Stromal cell of bone marrow (primary cell): Measurements from ENCODE around the gene CSHL1.
"Not testable (repeated sequence)": the region's sequence is repeated elsewhere in the genome, so short reads cannot be mapped to it uniquely, and the experiment has no call there.

ENCODE experiments used
- DNase-seq: peaks from one replicate; pipeline ENCODE4 v3.0.0-alpha.2; 2012; ENCODE audit warnings: low read depth

The CSHL1 gene

DNA sequence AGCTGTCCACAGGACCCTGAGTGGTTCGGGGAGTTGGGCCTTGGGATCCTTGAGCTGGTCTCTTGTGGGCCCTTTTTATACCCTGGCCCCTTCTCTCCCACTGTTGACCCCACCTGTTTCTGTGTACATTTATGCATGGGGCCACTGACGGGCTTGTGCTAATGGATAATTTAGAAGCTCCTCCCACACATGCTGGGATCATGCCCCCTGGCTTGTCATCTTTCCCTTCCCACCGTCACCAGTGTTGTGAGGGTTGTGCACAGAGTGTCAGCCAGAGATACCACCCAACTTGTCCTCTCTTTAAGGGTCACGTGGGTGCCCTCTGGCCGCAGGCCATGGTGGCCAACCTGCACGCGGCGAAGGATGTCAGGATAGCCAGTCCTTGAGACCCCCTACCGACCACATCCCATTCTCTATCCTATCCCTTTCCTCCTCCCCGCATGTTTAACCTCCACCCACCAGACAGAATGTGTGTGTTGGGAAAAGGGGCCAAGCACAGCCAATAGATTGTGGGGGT is 7.8 kb upstream of the CSHL1 start, which contains the start of gene GH1:
Gene GH1, minus strand, starts transcription at position 51 of the 517 bp plus-strand sequence. CDS start 63 bp downstream, outside the sequence.
- DNase-seq: not testable (repeated sequence)

DNA sequence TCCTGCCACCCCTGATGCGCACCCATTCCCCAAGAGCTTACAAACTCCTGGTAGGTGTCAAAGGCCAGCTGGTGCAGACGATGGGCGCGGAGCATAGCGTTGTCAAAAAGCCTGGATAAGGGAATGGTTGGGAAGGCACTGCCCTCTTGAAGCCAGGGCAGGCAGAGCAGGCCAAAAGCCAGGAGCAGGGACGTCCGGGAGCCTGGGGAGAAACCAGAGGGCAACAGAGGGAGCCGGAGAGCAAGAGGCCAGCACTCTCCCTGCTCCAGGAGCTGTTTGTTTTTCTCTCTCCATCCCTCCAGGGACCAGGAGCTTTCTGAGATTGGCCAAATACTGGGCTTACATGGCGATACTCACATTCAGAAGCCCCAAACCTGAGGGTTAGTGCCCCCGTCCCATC is 7.2 kb upstream of the CSHL1 start:
- DNase-seq: no peak

DNA sequence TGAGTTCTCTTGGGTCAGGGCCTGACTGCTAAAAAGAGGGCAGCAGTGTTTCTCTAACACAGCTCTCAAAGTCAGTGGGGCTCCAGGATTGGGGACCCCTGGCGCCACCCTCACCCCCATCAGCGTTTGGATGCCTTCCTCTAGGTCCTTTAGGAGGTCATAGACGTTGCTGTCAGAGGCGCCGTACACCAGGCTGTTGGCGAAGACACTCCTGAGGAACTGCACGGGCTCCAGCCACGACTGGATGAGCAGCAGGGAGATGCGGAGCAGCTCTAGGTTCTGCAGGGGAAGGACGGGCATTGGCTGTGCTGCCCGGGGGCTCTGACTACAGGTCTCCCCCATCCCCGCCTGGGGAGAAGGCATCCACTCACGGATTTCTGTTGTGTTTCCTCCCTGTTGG is 6.6 kb upstream of the CSHL1 start:
- no peak for DNase-seq

DNA sequence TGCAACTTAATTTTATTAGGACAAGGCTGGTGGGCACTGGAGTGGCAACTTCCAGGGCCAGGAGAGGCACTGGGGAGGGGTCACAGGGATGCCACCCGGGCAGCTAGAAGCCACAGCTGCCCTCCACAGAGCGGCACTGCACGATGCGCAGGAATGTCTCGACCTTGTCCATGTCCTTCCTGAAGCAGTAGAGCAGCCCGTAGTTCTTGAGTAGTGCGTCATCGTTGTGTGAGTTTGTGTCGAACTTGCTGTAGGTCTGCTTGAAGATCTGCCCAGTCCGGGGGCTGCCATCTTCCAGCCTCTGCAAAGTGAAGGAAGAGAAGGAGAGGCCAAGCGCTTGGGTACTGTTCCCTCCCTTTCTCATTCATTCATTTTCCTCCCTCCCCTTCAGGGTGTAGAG is 6.1 kb upstream of the CSHL1 start:
- DNase-seq: not testable (repeated sequence)

DNA sequence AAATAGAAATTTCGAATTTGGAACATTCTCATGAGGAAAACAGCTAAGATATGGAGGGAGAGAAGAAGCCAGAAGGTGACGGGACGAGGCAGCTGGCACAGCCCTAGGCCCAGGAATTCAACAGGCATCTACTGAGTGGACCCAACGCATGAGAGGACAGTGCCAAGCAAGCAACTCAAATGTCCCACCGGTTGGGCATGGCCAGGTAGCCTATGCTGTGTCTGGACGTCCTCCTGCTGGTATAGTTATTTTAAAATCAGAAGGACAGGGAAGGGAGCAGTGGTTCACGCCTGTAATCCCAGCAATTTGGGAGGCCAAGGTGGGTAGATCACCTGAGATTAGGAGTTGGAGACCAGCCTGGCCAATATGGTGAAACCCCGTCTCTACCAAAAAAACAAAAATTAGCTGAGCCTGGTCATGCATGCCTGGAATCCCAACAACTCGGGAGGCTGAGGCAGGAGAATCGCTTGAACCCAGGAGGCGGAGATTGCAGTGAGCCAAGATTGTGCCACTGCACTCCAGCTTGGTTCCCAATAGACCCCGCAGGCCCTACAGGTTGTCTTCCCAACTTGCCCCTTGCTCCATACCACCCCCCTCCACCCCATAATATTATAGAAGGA is 5.6 kb upstream of the CSHL1 start:
- no peak for DNase-seq

DNA sequence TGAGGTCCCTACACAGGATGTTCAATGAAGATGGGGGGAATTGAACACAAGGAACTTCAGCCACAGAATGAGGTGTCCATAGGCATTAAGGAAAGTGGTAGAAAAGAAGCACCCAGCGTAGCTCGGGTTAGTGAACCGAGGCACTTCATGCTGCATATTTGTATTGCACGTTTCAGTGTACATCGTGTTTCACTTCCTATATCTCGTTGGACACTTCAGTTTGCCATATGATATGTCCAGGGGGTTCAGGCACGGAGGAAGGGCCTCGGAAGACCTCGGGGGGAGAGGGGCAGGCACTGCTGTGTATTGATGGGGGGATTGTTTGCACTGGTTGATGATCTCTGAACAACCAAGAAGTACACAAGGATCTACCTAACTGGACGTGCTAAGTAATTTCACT is 4.7 kb upstream of the CSHL1 start:
- not testable (repeated sequence) for DNase-seq

DNA sequence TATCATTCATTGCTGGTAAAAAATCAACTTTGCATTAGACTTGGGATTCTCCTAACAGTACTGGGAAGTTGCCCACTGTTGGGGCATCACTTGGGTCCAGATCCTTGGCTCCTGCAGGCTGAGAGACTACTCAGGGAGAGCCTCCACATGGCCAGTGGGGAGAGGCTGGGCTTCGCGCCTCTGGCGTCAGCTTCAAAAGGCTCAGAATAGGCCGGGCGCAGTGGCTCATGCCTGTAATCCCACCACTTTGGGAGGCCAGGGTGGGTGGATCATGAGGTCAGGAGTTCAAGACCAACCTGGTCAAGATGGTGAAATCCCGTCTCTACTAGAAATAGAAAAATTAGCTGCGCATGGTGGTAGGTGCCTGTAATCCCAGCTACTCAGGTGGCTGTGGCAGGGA is 3.4 kb upstream of the CSHL1 start:
- no peak for DNase-seq

DNA sequence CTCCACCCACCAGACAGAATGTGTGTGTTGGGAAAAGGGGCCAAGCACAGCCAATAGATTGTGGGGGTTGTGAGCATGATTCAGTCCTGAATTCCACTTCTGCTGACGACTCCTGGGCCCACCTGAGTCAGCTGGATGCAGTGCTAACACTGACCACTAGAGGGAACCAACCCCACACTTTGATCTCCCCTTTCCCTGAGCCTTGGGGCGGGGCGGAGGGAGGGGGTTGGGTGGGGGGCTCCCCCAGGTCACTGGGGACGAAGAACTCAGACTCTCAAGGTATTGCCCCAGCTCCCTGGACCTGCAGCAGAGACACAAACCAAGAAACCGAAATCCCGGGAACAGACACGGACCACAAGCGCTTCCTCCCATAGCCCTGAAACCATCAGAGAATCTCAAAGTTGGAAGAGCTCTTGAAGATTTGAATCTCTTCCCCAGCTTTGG is 621 bp upstream of the CSHL1 start:
- no peak for DNase-seq

DNA sequence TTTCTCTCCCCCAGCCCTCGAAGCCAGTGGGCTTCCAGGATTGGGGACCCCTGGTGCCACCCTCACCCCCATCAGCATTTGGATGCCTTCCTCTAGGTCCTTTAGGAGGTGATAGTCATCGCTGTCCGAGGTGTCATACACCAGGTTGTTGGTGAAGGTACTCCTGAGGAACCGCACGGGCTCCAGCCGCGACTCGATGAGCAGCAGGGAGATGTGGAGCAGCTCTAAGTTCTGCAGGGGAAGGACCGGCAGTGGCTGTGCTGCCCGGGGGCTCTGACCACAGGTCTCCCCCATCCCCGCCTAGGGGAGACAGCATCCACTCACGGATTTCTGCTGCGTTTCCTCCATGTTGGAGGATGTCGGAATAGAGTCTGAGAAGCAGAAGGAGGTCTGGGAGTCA is 962 bp downstream of the CSHL1 start:
- no peak for DNase-seq

DNA sequence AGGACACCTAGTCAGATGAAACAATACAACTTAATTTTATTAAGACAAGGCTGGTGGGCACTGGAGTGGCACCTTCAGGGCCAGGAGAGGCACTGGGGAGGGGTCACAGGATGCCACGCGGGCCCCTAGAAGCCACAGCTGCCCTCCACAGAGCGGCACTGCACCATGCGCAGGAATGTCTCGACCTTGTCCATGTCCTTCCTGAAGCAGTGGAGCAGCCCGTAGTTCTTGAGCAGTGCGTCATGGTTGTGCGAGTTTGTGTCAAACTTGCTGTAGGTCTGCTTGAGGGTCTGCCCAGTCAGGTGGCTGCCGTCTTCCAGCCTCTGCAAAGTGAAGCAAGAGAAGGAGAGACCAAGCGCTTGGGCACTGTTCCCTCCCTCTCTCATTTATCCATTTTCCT is 1.5 kb downstream of the CSHL1 start:
- not testable (repeated sequence) for DNase-seq

DNA sequence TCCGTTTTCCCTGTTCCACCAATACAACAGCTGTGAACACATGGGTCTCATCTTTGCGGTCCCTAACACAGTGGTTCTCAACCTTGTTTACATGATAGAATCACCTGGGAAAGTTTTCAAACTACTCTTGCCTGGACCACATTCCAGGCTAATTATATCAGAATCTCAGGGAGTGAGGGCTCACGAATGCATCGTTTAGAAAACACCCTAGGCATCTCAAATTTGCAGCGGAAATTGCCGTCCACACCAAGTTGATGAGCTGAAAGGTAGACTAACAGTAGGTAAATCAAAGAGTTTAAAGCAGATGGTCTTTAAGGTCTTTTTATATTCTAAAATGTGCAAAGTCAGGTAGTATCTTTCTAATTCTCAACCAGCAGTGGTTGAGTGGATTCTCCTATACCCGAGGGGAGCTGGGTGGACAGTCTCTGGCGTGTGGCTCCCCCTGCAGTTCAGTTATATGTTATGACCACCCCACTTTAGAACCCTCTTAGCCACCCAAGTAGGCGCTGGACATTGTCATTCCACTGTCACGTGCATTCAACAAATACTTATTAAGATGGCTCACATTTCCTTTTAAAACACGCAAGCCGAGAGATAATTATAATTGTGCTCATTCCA is 3.8 kb downstream of the CSHL1 start:
- DNase-seq: not testable (repeated sequence)

DNA sequence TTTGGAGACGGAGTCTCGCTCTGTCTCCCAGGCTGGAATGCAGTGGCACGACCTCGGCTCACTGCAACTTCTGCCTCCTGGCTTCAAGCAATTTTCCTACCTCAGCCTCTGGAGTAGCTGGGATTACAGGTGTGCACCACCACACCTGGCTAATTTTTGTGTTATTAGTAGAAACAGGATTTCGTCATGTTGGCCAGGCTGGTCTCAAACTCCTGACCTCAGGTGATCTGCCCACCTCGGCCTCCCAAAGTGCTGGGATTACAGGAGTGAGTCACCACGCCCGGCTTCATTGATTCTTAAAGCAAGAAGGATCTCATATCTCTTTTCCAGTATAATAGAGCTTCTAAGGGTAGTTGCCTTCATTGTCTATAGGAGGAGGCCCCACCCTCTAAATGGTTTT is 6.3 kb downstream of the CSHL1 start:
- not testable (repeated sequence) for DNase-seq

DNA sequence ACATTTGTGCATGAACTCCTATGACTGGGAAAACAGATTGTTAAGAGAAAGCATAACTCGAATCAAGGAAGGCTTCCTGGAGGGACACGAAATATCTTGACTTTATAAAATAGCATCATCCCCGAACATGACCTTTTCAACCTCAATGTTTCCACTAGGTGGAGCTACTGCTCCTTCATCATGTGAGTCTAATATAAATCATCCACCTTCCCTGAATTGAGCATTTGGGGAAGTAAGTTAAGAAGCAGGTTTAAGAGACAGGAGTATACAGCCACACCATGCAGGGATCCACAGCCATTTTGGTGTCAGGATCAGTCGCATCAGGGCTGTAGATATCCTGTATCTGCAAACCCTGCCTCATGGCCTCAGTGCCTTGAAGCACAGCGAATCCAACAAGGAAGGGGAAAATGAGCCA is 7.3 kb downstream of the CSHL1 start:
- DNase-seq: not testable (repeated sequence)

DNA sequence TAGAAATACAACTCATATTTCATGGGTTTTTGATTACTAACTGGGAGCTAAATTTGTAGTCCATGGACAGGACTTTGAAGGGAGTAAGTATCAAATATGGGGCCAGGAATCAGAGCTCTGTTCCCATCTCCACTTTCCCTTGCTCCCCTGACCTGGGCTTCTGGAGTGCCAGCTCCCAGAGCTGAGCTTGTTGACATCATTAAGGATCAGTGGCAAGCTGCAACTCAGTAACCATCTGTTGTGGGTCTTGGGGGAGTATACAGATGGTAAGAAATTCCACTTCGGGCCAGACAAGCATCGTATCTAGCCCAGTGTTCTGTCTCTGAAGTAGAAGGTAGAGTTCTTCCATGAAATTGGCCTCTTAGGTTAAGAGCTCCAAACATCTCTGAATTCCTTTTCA is 9.1 kb downstream of the CSHL1 start:
- DNase-seq: not testable (repeated sequence)

DNA sequence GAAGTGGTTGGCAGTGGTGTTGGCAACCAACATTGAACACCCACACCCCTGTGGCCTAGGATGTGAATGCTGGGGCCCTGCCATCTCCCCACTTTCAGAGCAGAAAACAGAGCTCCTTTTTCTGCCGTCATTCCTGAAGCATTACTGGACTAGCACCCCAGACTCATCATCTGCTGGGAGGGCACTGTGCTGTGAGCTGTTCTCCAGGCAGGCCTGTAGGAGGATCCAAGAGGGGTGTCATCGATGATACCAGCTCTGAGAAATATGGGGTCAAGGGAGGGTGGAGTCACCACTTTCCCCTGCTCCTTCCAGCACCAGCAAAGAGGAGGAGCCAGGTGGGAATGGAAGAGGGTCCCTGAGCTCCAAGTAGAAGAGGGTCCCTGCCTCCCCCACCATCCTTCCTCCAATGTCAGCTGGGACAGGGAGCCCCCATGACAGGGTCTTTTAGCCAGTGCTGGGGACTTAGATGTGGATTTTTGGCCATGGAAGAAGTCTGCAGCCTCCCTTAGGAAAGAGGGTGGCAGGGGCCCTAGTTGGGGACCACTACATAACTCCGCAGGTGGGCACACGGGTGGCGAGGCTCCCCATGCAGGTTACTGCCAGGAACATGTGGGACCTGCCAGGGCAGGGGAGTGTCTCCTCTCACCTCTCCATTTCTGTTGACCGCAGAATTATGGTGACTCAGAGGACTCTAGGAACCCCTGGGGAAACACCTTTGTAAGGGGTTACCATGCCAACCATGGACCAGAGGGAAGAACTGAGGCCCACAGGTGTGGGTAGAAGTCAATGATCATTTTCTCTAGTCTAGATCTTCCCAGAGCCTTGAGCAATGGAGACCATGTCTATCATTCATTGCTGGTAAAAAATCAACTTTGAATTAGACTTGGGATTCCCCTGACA is 11.9 kb downstream of the CSHL1 start:
- not testable (repeated sequence) for DNase-seq

DNA sequence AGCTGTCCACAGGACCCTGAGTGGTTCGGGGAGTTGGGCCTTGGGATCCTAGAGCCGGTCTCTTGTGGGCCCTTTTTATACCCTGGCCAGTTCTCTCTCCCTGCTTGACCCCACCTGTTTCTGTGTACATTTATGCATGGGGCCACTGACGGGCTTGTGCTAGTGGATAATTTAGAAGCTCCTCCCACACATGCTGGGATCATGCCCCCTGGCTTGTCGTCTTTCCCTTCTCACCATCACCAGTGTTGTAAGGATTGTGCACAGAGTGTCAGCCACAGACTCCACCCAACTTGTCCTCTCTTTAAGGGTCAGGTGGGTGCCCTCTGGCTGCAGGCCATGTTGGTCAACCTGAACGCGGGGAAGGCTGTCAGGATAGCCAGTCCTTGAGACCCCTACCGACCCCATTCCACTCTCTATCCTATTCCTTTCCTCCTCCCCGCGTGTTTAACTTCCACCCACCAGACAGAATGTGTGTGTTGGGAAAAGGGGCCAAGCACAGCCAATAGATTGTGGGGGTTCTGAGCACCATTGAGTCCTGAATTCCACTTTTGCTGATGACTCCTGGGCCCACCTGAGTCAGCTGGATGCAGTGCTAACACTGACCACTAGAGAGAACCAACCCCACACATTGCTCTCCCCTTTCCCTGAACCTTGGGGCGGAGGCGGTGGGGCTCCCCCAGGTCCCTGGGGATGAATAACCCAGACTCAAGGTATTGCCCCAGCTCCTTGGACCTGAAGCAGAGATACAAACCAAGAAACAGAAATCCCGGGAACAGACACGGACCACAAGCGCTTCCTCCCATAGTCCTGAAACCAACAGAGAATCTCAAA is 14.3 kb downstream of the CSHL1 start, which contains the start of gene CSH1:
Gene CSH1, minus strand, starts transcription at position 51 of the 831 bp plus-strand sequence. CDS start 63 bp downstream, outside the sequence.
- DNase-seq: not testable (repeated sequence)

DNA sequence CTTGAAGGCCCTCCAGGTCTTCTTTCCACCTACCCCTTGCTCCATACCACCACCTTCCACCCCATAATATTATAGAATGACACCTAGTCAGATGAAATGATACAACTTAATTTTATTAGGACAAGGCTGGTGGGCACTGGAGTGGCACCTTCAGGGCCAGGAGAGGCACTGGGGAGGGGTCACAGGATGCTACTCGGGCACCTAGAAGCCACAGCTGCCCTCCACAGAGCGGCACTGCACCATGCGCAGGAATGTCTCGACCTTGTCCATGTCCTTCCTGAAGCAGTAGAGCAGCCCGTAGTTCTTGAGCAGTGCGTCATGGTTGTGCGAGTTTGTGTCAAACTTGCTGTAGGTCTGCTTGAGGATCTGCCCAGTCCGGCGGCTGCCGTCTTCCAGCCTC is 16.2 kb downstream of the CSHL1 start:
- not testable (repeated sequence) for DNase-seq

DNA sequence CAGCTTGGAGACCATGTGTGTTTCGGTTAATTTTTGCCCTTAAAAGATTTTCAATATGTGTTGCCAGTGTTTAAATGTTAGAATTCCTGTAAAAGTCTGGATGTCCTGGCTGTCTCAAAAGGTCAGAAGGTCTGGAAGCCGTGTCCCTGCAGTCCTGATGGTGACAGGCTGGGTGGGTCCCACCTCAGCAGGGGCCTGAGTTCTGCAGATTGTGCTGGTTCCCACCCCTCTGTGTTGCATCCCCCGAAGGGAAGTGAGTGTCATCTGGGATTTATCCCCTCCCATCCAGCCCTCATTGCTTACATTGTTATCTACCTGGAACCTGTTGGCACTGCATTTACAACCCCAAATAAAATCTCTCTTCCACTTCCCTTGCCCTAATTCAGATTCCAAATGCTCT is 17.0 kb downstream of the CSHL1 start:
- not testable (repeated sequence) for DNase-seq

DNA sequence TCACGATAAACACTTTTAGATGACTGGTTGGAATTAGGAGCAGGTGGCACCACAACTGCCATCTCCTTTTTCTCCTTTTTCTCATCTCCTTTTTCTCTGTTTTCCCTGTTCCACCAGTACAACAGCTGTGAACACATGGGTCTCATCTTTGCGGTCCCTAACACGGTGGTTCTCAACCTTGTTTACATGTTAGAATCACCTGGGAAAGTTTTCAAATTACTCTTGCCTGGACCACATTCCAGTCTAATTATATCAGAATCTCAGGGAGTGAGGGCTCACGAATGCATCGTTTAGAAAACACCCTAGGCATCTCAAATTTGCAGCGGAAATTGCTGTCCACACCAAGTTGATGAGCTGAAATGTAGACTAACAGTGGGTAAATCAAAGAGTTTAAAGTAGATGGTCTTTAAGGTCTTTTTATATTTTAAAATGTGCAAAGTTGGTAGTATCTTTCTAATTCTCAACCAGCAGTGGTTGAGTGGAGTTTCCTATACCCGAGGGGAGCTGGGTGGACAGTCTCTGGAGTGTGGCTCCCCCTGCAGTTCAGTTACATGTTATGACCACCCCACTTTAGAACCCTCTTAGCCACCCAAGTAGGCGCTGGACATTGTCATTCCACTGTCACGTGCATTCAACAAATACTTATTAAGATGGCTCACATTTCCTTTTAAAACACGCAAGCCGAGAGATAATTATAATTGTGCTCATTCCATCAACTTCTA is 18.6 kb downstream of the CSHL1 start:
- not testable (repeated sequence) for DNase-seq

DNA sequence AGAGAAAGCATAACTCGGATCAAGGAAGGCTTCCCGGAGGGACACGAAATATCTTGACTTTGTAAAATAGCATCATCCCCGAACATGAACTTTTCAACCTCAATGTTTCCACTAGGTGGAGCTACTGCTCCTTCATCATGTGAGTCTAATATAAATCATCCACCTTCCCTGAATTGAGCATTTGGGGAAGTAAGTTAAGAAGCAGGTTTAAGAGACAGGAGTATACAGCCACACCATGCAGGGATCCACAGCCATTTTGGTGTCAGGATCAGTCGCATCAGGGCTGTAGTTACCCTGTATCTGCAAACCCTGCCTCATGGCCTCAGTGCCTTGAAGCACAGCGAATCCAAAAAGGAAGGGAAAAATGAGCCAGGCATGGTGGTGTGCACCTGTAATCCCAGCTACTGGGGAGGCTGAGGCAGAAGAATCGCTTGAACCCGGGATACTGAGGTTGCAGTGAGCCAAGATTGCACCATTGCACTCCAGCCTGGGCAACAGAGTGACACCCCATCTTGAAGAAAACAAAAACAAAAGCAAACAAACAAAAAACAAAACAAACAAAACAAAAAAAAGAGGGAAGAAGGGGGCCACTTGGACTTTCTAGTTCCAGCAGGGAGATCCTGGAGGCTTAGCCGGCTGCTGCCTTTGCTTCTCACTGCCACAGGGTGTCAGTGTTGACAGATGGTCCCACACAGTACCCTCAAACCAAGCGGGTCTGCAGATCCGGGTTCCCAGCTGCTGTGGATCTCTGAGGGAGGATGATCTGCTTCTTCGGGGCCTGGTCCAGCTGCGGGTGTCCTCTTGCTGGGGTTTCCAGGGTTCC is 21.8 kb downstream of the CSHL1 start:
- peak; percentile 6 for DNase-seq
